ENCODE data around the gene PIP5KL1. TPM values are rescaled to one million over a fixed set of nuclear protein-coding genes. Genes with fewer than 3 reads are reported as not detected.

Gene PIP5KL1
- total RNA-seq, 1 experiment from 2014 or later, result 0.94 TPM

DNA sequence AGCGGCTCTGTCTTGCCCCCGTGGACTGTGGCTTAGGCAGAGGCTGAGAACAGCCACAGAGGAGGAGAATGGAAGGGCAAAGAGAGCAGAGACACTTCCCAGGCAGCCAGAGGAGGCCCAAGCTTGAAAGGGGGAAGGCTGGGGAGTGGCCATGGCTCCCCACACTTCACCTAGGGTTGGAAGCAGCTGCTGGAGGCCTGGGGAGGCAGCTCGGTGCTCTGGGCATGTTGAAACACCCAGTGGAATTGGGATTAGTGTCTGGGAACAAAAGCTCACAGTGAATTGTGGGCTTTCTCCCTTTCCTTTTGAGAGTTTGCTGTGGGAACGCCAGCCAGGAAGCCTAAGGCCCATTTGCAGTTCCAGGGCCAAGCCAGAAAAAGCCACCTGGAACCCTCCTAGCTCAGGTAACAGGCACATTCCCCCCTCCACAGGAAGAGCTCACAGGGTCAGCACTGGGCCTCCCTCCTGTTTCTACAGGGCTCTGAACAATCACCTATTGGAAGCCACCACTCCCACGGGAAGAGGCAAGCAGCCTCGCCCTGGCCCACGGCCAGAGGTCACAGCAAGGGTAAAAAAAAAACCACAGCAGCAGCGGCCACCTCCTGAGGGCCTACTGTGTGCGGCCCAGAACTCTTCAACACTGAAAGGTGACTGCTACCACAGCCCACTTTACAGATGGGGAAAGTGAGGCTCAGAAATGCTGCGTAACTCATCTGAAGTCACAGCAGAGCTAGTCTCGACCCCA is 30.0 kb upstream of the PIP5KL1 start:
- H3K36me3 ChIP-seq (replicated peaks; ENCODE audit: control insufficient read depth, insufficient read depth, low read length), result no peaks in the 10 kb centered on the region
- H3K27me3 ChIP-seq (ENCODE audit: control insufficient read depth, insufficient read depth, low read length), result no peaks in the 10 kb centered on the region
- DNase-seq, result no peak
- H3K4me3 ChIP-seq (ENCODE audit: insufficient read depth, low read depth, low read length), result no peak overlapping the region

DNA sequence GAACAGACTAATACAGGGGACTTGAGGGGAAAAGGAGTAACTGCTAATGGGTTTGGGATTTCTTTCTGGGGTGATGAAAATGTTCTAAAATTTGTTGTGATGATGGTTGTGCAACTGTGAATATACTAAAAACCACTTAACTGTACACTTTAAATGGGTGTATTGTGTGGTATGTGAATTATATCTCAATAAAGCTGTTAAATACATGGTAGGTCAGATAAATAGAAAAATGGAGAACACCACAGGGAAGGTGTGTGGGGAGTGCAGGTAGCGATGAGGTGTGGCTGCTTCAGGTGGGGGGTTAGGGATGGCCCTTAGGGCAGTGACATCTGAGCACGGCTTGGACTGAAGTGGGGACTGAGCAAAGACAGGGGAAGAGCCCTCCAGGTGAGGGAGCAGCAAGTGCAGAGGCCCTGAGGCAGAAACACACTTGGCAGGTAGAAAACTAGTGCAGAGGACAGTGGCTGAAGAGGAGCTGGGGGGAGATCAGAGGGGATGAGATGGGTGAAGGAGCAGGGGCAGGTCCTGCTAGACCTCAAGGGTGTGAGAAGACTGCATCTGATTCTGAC is 29.3 kb upstream of the PIP5KL1 start:
- Histone ChIP-seq H3K36me3 (replicated peaks; ENCODE audit: control insufficient read depth, insufficient read depth, low read length) (no peaks in the 10 kb centered on the region), H3K27me3 (ENCODE audit: control insufficient read depth, insufficient read depth, low read length) (no peaks in the 10 kb centered on the region), H3K4me3 (ENCODE audit: insufficient read depth, low read depth, low read length) (no peak overlapping the region)
- no peak for DNase-seq

DNA sequence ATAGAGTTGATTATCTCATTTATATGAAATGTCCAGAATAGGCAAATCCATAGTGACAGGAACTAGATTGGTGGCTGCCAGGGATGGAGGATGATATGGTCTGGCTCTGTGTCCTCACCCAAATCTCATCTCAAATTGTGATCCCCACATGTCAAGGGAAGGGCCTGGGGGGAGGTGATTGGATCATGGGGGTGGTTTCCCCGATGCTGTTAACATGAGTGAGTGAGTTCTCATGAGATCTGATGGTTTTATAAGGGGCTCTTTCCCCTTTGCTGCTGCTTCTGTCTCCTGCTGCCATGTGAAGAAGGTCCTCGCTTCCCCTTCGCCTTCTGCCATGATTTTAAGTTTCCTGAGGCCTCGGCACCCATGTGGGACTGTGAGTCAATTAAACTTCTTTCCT is 28.8 kb upstream of the PIP5KL1 start:
- Histone ChIP-seq H3K4me3 (ENCODE audit: insufficient read depth, low read depth, low read length) (no peak overlapping the region), H3K36me3 (replicated peaks; ENCODE audit: control insufficient read depth, insufficient read depth, low read length) (no peaks in the 10 kb centered on the region), H3K27me3 (ENCODE audit: control insufficient read depth, insufficient read depth, low read length) (no peaks in the 10 kb centered on the region)
- no peak for DNase-seq

DNA sequence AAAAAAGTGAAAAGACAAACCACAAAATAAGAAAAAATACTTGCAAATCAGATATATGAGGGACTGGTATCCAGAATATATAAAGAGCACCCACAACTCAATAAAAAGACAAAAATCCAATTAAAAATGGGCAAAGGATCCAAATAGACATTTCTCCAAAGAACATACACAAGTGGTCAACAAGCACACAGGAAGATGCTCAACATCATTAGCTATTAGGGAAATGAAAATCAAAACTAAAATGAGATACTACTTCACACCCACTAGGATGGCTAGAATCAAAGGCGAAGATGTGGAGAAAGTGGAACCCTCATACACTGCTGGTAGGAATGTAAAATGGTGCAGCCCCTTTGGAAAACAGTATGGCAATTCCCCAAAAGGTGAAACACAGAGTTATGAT is 28.2 kb upstream of the PIP5KL1 start:
- Histone ChIP-seq H3K4me3 (ENCODE audit: insufficient read depth, low read depth, low read length) (no peak overlapping the region), H3K36me3 (replicated peaks; ENCODE audit: control insufficient read depth, insufficient read depth, low read length) (no peaks in the 10 kb centered on the region), H3K27me3 (ENCODE audit: control insufficient read depth, insufficient read depth, low read length) (no peaks in the 10 kb centered on the region)
- no peak for DNase-seq

DNA sequence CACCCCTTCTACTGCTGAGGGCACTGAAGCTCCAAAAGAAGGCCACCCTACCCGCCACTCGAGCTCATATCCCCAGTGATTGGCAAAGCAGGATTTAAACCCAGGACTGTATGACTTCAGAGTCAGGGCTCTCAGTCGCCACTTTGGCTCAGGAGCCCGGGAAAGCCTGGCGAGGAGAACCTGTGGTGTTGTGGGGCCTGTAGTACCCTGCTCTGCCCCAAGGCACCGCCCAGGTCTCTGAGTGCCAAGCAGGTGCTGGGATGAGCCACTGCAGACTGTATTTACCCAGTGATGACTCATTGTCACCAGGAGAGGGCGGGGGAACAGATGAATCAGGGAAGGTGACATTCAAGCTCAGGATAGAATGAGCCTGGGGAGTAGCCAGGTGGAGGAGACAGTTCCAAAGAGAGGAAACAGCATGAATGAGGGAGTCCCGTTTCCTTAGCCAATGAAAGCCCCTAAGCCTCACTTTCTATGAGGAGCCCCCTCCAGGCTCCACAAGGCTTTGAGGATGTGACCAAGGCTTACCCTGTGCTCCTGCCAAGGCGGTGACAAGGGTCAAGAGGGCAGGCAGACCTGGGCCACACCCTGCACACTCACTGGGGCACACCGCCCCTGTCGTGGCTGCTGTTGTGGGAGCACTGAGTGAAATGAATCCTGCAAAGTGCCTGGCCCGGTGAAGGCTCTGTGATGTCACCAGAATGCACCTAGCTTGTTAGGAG is 24.9 kb upstream of the PIP5KL1 start:
- H3K27me3 ChIP-seq (ENCODE audit: control insufficient read depth, insufficient read depth, low read length), result no peaks in the 10 kb centered on the region
- H3K4me3 ChIP-seq (ENCODE audit: insufficient read depth, low read depth, low read length), result no peak overlapping the region
- H3K36me3 ChIP-seq (replicated peaks; ENCODE audit: control insufficient read depth, insufficient read depth, low read length), result 0 out of 2 replicates have a peak, but pooled peaks cover 1% of the 10 kb centered on the region
- DNase-seq, result peak; percentile 96

DNA sequence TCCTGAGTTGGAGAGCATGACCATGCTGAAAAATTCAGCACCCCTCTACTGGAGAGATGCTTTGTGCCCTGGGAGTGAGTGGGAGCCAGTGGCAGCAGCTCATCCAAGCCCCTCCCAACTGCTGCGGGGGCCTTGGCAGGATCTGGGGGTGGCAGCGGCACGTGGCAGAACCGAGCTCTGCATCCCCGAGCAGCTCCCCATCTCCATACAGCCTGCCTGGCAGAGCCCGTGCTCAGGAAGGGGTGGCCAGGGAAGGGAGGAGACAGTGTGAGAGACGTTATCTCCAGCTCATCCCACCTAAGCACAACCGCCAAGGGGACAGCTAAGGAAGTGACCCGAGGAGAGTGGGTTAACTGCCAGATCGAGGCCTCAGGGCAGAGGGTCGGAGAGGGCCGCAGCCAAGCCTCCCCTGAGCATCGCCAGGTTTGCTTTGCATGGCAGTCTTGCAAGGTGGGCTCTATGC is 24.3 kb upstream of the PIP5KL1 start:
- DNase-seq, result peak; percentile 68

GRCh38 chr9:127953768-127954505 is 23.4 kb upstream of the PIP5KL1 start:
- Histone ChIP-seq H3K4me3 (ENCODE audit: insufficient read depth, low read depth, low read length) (no peak overlapping the region), H3K36me3 (replicated peaks; ENCODE audit: control insufficient read depth, insufficient read depth, low read length) (0 out of 2 replicates have a peak, but pooled peaks cover 1% of the 10 kb centered on the region), H3K27me3 (ENCODE audit: control insufficient read depth, insufficient read depth, low read length) (no peaks in the 10 kb centered on the region)
- DNase-seq, result no peak

More for the DNA sequence above, 24.3 kb upstream of the PIP5KL1 start:
- H3K4me3 ChIP-seq (ENCODE audit: insufficient read depth, low read depth, low read length), result no peak overlapping the region
- H3K36me3 ChIP-seq (replicated peaks; ENCODE audit: control insufficient read depth, insufficient read depth, low read length), result 0 out of 2 replicates have a peak, but pooled peaks cover 1% of the 10 kb centered on the region
- H3K27me3 ChIP-seq (ENCODE audit: control insufficient read depth, insufficient read depth, low read length), result no peaks in the 10 kb centered on the region

- Histone ChIP-seq H3K27me3 (ENCODE audit: control insufficient read depth, insufficient read depth, low read length) (no peaks in the 10 kb centered on the region), H3K36me3 (replicated peaks; ENCODE audit: control insufficient read depth, insufficient read depth, low read length) (0 out of 2 replicates have a peak, but pooled peaks cover 1% of the 10 kb centered on the region), H3K4me3 (ENCODE audit: insufficient read depth, low read depth, low read length) (no peak overlapping the region)
- no peak for DNase-seq
Observed at GRCh38 chr9:127953154-127953553, 22.6 kb upstream of the PIP5KL1 start.

DNA sequence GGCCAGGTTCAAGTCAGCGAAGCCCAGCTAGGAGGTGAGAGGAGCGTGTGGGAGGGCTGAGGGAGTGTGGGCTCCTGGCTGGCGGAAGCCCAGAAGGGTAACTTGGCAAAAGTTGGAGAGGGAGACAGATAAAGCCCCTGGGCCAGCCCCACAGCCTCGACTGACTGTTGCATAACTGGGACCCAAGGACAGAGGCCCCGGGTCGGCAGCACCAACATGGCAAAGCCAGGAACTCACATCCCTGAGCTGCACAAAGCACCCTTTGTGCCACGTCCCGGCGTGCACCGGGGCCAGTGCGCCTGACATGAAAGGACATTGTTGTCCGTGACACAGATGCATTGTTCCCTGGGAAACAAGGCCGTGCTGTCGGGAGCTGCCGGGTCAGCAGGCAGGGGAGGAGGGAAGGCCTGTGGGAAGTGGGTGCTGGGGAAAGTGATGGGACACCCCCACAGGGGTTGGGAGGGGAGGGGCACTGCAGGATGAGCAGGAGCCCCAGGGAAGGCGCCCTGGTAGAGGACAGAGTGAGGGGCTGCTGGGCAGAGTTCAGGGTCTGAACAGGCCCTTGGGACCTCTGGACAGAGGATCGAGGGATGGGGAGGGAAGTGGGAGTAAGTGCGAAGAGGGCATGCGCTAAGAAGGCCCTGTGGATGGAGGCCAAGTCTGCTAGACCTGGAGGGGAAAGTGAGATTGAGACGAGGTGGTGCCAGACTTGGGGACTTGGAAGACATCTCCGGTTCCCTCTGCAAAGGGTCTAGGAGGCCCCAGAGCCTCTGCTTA is 20.1 kb upstream of the PIP5KL1 start:
- Histone ChIP-seq H3K36me3 (replicated peaks; ENCODE audit: control insufficient read depth, insufficient read depth, low read length) (peaks cover 4% of the 10 kb centered on the region), H3K4me3 (ENCODE audit: insufficient read depth, low read depth, low read length) (no peak overlapping the region), H3K27me3 (ENCODE audit: control insufficient read depth, insufficient read depth, low read length) (no peaks in the 10 kb centered on the region)
- no peak for DNase-seq

- Histone ChIP-seq H3K4me3 (ENCODE audit: insufficient read depth, low read depth, low read length) (no peak overlapping the region), H3K36me3 (replicated peaks; ENCODE audit: control insufficient read depth, insufficient read depth, low read length) (peaks cover 5% of the 10 kb centered on the region), H3K27me3 (ENCODE audit: control insufficient read depth, insufficient read depth, low read length) (no peaks in the 10 kb centered on the region)
- DNase-seq, result no peak
Observed at GRCh38 chr9:127949827-127950512, 19.4 kb upstream of the PIP5KL1 start.

GRCh38 chr9:127947841-127948710 is 17.5 kb upstream of the PIP5KL1 start:
- Histone ChIP-seq H3K36me3 (replicated peaks; ENCODE audit: control insufficient read depth, insufficient read depth, low read length) (peaks cover 19% of the 10 kb centered on the region), H3K4me3 (ENCODE audit: insufficient read depth, low read depth, low read length) (no peak overlapping the region), H3K27me3 (ENCODE audit: control insufficient read depth, insufficient read depth, low read length) (no peaks in the 10 kb centered on the region)
- no peak for DNase-seq

DNA sequence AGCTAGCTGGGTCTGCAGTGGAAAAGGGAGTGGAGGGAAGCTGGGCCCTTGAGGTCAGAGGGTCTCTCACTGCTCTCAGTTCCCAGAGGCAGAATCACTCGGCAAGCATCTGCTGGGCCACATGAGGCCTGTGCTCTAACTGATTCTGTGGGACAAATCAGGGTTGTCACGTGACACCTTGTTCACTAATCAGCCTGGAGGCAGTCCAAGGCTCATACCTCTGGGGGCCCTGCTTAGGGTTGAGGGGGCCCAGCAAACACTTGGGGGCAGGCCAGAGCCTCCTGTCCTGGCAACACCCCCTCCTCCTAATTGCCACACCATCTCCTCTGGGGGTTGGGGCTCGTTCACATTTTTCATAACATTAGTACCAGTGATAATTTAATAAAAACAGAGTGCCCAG is 16.2 kb upstream of the PIP5KL1 start:
- no peak for DNase-seq
- H3K36me3 ChIP-seq (replicated peaks; ENCODE audit: control insufficient read depth, insufficient read depth, low read length), result peaks cover 28% of the 10 kb centered on the region
- no peak overlapping the region for H3K4me3 ChIP-seq (ENCODE audit: insufficient read depth, low read depth, low read length)
- no peaks in the 10 kb centered on the region for H3K27me3 ChIP-seq (ENCODE audit: control insufficient read depth, insufficient read depth, low read length)

- Histone ChIP-seq H3K36me3 (replicated peaks; ENCODE audit: control insufficient read depth, insufficient read depth, low read length) (peaks cover 28% of the 10 kb centered on the region), H3K27me3 (ENCODE audit: control insufficient read depth, insufficient read depth, low read length) (no peaks in the 10 kb centered on the region), H3K4me3 (ENCODE audit: insufficient read depth, low read depth, low read length) (no peak overlapping the region)
- DNase-seq, result no peak
Observed at GRCh38 chr9:127945942-127946341, 15.4 kb upstream of the PIP5KL1 start.
